Neural progenitor cell (in vitro differentiated cells): ENCODE measurements around the gene ZNF503.

Experiments used
- CTCF ChIP-seq: fragments of 200-600 bp; sonication (generic); IDR thresholded peaks from 2 replicates; pipeline ENCODE4 v1.5.1; 2017; ENCODE audit warnings: antibody characterized with exemption, mild to moderate bottlenecking
- EZH2 ChIP-seq: fragments of 200-600 bp; sonication (generic); IDR thresholded peaks from 2 replicates; pipeline ENCODE4 v1.6.1; 2017; ENCODE audit warnings: antibody characterized with exemption, mild to moderate bottlenecking, moderate library complexity
- EZH2phosphoT487 ChIP-seq: fragments of 200-600 bp; sonication (generic); IDR thresholded peaks from 2 replicates; pipeline ENCODE4 v1.6.1; 2017; ENCODE audit warnings: antibody characterized with exemption

GRCh38 chr10:75448166-75448565, 46.6 kb upstream of the ZNF503 start:
- TF ChIP-seq CTCF (no peak), EZH2 (no peak), EZH2phosphoT487 (no peak)
